A549 (cell line): Measurements from ENCODE around the gene NXPH3.

Experiments used
- CTCF ChIP-seq: fragments of >200 bp; sonication (Bioruptor Twin); formaldehyde crosslinking; IDR thresholded peaks from 3 replicates; pipeline ENCODE4 v1.5.1; 2016
- EHMT2 ChIP-seq: fragments of 200-600 bp; sonication (generic); IDR thresholded peaks from 2 replicates; pipeline ENCODE4 v1.6.1; 2016; ENCODE audit warnings: antibody characterized with exemption, low read depth, mild to moderate bottlenecking, moderate library complexity
- EP300 ChIP-seq, 2 experiments: fragments of >200 bp; sonication (Bioruptor Twin); formaldehyde crosslinking; IDR thresholded peaks; 2 replicates in 1 of 2; 3 replicates in 1 of 2; pipeline ENCODE4 v1.6.1; 2016 to 2017
- JUN ChIP-seq, 2 experiments: fragments of >200 bp; sonication (Bioruptor Twin); formaldehyde crosslinking; IDR thresholded peaks; 2 replicates in 1 of 2; 3 replicates in 1 of 2; pipeline ENCODE4 v1.6.1; 2016 to 2017
- POLR2A ChIP-seq: IDR thresholded peaks from 2 replicates; pipeline ENCODE4 v1.6.1; 2012; ENCODE audit warnings: mild to moderate bottlenecking, low read length
- RFX5 ChIP-seq: fragments of 450-650 bp; IDR thresholded peaks from 2 replicates; pipeline ENCODE4 v1.7.1; 2014; ENCODE audit warnings: antibody characterized with exemption, mild to moderate bottlenecking, moderate library complexity
- SREBF2 ChIP-seq: fragments of 450-650 bp; IDR thresholded peaks from 2 replicates; pipeline ENCODE4 v1.6.1; 2014; ENCODE audit warnings: mild to moderate bottlenecking, moderate library complexity

- TF ChIP-seq CTCF: no peak
- TF ChIP-seq POLR2A: no peak
- TF ChIP-seq EP300 (IDR thresholded peaks at IDR 0.05): no peak
- TF ChIP-seq RFX5: no peak
- TF ChIP-seq JUN (IDR thresholded peaks at IDR 0.05): no peak
- TF ChIP-seq EHMT2: no peak
- no peak for TF ChIP-seq SREBF2
These were observed 2.3 kb downstream of the NXPH3 start for GRCh38 chr17:49577963-49578362.
